RCC 7860 (cell line): ENCODE measurements around the gene KCNIP3.
"Not testable (repeated sequence)": the region's sequence is repeated elsewhere in the genome, so short reads cannot be mapped to it uniquely, and the experiment has no call there.

Source experiments
- DNase-seq: peaks from one replicate; pipeline ENCODE4 v3.0.0-alpha.2; 2015; ENCODE audit warnings: low spot score
- FAIRE-seq: peaks from 2 replicates; lab custom pipeline; 2012; peaks lifted over from hg19 to GRCh38; lab: Jason Lieb, UNC

The KCNIP3 gene

DNA sequence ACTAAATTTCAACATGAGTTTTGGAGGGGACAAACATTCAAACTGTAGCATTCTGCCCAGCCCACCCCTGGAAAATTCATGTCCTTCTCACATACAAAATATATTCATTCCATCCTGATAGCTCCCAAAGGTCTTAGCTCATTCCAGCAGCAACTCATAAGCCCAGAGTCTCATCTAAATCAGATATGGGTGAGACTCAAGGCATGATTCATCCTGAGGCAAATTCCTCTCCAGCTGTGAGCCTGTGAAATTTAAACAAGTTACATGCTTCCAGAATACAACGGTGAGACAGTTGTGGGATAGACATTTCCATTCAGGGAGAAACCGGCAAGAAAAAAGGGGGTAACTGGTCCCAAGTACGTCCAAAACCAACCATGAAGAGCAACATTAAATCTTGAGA lies 61.9 kb downstream of the KCNIP3 start:
- FAIRE-seq (no peak), DNase-seq (no peak)

DNA sequence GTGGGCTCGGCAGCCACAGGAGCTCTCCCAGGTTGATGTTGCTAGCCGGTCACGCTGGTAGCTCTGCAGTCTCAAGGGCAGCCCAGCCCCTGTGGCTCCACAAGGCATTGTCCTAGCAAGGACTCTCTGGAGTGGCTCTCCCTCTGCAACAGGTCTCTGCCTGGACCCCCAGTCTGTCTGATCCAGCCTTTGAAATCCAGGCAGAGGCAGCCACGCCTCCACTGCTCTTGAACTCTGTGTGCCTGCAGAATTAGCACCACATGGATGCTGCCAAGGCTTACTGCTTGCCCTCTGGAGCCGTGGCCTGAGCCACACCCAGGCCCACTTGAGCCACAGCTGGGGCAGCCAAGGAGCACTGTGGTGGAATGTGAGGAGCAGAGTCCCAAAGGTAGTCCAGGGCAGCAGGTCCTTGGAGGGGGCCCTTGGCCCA lies 62.4 kb downstream of the KCNIP3 start:
- no peak for DNase-seq
- no peak for FAIRE-seq

DNA sequence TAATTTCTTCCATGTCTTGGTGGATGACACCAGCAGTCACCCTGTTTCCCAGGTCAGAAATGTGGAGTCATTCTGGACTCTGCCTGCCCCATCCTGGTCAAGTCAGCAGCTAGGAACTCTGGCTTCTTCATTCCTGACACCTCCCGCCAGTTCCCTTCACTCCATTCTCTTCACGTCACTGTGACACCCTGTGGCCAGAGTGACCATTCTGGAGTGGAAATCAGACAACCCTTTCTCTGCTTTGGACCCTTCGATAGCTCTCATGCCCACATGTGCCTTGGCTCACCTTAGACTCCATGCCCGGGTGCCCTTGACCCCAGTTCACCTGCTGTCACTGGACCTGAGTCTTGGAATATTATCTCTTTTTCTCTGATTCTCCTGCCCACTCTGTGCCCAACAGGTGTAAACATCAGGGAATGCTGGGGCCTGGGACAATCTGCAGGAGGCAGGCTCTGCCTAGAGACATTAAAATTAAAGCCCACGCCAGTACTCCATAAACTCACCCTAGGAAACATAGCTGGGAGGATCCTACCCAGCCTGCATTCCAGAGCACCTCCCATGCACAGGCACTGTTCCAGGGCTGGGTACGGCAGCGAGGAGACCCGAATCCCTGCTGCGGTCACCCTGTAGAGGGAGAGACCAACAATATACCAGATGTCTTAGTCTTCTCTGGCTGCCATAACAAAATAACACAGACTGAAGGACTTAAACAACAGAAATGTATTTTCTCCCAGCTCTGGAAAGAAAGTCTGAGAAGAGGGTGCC lies 64.3 kb downstream of the KCNIP3 start:
- no peak for FAIRE-seq

DNA sequence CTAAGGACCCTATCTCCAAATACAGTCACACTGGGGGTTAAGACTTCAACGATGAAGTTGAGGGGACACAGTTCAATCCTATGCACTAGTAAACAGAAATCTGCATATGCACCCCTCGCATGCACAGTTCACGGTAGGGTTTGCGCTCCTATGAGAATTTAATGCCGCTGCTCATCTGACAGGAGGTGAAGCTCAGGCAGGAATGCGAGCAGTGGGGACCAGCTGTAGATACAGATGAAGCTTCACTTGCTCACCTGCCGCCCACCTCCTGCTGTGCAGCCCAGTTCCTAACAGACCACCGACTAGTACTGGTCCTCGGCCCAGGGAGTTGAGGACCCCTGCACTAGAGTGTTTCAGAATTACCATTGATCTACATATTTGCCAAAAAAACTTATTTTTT lies 65.3 kb downstream of the KCNIP3 start:
- FAIRE-seq (no peak), DNase-seq (no peak)

More for the DNA sequence above, 64.3 kb downstream of the KCNIP3 start:
- no peak for DNase-seq

DNA sequence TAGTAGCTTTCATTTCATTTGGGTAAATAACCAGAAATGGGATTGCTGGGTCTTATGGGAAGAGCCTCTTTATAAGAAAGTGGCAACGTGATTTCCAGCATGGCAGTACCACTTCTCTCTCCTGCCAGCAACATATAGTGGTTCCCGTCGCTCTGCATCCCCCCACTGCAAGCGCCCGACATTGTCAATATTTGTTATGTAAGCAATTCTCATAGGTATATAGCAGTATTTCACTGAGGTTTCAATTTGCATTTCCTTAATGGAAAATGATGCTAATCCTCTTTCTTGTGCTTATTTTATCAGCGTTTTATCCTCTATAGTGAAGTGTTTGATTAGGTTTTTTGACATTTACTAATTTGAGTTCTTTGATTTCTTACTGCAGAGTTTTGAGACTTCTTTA lies 69.4 kb downstream of the KCNIP3 start:
- FAIRE-seq (no peak), DNase-seq (no peak)

DNA sequence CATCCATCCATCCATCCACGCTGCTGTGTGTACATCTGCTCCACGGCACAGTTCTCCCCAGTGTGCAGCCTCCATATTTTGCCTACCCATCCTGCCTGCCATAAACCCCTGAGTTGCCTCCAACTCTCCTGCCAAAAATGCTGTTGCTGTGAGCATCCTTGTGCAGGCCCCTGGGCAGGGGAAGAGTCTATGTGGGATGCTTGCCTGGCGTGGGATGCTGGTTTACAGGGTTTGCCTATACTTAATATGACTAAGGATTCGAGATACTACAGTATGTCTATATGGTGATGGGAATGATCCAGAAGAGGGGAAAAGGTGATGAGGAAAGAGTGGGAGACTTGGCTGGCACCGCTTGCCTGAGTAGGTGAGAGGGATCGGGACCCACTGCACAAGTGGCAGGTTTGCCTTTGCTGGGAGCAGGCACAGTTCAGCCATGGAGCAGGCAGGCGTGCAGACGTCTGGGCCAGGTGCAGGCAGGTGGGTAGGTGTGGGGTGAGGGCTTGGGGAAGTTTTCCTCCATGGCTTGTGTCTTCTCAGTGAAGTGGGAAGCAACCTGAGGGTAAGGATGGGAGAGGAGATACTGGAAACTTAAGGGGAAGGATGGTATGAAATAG lies 75.2 kb downstream of the KCNIP3 start:
- no peak for FAIRE-seq
- DNase-seq: no peak

DNA sequence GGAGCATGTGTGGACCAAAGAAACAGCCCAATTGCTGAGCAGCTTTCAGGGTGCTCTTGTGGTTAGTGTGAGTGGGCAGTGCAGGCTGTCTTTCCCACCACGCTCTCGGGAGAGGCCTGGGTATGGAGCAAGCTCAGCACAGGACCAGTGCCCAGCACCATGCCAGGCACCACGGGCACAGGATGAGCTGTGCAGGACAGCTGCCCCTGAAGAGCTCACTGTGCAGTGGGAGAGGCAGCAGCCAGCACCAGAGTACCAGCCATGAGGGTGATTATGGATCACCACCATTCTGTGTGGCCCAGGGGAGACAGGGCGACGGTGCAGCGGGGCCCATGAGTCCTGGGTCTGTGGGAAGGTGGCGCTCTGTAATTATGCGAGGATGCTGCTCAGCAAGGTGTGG lies 75.7 kb downstream of the KCNIP3 start:
- FAIRE-seq: no peak
- no peak for DNase-seq

DNA sequence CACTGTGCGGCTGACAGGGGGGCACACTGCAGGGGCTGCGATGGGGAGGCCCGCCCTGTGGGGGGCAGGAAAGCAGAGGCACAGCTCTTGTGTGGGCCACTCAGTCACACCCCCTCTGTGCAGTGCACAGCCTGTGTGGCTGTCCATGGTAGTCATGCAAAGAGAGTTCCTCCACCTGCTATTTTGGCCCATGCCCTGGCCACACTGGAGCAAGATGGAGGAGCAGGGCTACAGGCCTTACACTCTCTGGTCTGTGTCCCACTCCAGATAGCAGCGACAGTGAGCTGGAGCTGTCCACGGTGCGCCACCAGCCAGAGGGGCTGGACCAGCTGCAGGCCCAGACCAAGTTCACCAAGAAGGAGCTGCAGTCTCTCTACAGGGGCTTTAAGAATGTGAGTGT lies 76.9 kb downstream of the KCNIP3 start:
- DNase-seq (no peak), FAIRE-seq (no peak)

DNA sequence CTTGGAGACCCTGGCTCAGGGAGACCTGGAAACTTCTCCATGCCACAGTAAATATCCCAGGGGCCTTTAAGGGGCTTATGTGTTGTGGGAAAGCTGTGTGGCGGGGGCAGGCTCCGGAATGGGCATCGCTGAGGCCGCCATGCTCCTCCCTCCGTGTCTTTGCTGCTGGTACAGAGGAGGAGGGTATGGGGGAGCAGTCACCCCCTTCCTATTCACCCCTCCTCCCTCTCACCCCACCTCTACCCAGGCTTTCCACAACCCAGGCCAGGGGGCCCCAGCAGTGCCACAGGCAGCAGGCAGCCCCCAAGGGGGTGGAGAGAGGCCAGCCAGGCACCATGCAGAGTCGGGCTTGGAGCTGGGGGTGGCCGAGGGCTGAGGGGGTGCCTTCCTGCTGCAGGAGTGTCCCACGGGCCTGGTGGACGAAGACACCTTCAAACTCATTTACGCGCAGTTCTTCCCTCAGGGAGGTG lies 77.3 kb downstream of the KCNIP3 start:
- FAIRE-seq (no peak), DNase-seq (no peak)

DNA sequence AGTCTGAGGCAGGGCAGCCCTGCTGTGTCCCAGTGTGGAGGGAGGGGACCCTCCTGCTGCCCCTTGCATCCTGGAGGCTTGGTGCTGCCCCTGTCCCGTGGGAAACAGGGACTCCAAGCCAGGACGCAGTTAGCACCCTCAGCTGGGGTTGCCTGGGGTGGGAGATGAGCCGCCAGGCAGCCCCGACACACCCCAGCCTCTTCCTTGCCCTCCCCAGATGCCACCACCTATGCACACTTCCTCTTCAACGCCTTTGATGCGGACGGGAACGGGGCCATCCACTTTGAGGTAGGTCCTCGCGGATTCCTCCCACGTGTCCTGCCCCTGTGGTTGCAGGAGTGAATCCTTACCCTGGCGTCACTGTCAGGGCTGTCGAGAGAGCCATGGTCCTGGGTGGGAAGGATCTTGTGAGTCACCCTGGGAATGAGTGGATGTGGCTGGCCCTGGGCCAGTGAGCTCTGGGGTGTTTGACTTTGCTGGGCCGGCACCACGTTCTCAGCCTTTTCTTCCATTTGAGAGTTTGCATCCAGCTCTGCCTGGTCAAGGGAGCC lies 77.8 kb downstream of the KCNIP3 start:
- FAIRE-seq: no peak
- no peak for DNase-seq

DNA sequence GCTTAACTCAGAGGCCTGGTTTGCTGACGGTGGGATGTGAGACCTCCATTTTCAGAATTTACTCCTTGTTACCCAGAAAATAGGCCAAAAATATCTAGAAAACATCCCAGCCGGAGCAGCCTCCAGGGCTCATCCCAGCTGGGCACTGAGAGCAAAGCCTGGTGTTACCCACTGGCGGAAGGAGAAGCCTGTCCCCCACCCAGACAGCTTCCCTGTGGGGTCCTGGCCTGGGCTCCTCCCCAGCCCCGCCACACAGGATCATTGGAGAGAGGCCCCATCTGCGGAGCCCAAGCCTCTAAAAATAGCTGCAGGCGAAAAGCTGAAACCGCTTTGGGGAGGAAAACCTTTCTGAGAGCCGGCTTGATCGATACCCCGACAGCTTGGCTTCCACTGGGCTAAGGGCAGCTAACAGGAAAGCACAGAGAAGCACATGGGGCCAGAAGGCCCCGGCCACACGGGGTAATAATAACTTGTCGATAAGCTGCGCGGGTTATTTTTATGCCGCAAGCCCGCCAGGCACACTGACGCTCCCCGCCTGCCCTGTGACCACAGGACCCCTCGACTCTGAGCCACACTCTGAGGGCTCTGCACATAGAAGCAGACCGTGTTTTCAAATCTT lies 78.5 kb downstream of the KCNIP3 start:
- no peak for DNase-seq
- no peak for FAIRE-seq

DNA sequence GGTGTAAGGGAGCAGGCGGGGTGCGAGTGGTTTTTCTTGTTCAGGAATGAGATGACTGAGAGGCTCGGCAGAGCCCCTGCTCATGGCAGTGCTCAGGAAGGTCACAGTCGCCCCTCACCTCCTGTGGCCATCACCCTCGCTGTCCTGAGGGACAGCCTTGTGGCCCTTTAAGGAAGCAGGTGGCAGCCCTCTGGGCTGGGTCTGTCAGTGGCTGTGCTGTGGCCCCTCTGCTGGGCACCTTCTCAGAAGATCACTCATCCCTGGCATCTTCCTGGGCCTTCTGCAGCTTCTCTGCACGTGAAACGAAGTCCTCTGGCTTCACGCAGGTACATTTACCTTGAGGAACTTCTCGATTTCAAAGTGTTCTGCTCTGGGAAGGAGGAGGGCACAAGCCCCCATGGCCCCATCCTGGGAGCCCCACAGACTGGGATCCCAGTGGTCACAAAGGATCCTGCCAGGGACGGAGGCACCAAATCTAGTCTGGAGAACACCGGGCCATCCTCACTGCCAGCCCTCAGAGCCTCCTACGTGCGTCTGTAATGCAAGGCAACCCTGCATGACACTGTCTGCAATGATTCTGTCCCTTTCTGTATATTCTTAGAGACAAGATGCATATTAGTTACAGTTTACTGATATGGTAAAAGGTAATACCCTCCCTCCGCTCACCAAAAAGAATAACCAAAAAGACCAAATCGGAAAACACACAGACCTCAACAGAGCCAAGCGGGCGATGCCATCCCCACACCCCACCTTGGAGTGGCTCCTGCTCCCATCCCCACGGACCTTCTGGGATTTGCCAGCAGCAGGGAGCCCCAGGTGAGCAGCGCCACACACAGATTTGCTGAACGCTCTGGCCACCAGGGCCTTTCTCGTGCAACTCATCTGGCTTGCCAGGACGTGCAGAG lies 79.4 kb downstream of the KCNIP3 start:
- FAIRE-seq (no peak), DNase-seq (no peak)

DNA sequence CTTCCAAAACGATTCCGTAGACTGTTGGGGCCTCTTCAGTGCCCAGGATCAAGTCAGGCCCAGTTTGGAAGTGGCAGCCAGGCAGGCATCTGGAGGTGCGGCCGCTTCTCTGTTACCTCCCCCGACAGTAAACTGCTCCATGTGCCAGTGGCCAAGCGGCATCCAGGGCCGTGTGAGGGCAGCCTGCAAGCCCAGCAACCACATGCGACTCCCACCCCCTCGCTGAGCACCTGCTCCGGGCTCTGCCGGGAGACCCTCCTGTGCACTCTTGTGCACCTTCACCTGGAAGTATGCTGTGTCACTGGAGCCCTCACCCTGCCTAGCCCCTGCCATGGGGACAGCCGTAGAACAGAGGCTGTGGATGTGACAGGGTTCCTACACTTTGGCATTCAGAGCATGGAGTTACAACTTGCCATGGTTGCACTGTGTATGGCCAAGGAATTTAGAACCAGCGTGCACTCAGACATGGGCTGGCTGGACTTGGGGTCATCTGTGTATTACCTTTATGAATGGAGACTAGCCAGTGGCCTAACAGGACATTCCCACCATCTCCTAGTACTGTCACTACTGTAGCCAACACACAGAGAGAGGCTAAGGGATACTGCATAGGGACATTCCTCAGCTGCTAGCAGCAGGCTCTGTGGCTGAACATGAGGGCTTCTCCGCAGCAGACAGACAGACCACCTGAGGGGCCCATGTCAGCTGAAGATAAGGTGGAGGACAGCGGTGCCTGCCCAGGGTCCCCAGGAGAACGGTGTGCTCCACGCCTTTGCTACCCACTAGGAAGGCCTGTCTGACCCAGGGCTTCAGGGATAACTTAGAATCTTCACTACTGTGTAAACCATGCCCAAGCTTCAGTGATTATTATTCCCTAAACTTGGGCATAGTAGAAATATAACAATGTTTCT lies 80.3 kb downstream of the KCNIP3 start:
- FAIRE-seq: no peak
- no peak for DNase-seq

DNA sequence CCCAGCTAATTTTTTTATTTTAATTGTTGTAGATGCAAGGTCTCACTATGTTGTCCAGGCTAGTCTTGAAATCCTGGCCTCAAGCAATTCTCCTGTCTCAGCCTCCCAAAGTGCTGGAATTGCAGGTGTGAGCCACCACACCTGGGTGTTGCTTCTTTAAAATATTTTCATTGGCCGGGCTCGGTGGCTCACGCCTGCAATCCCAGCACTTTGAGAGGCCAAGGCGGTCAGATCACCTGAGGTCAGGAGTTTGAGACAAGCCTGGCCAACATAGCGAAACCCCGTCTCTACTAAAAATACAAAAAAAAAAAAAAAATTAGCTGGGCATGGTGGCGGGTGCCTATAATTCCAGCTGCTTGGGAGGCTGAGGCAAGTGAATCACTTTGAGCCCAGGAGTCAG lies 81.1 kb downstream of the KCNIP3 start:
- not testable (repeated sequence) for FAIRE-seq, DNase-seq

DNA sequence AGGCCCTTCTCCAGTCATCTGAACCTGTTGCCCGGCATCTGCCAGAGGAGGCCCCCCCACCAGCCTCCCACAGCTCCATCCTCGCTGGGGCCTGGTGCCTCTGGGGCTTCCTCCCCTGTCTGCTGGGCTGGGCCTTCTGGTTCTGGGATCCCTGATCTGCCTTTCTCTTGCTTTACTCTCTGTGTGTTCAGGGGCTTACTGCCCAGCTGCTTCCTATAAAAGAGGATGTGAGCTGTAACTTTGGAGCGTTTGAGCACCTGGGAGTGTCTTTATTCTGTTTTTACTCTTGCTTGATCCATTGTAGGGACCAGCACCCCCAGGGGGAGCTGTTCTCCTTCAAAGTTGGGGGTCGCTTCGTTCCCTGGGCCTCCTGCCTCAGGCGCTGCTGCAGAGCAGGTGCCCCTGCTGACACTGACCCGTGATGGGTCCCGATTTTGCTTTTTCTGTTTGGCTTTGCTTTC lies 82.3 kb downstream of the KCNIP3 start:
- no peak for FAIRE-seq

DNA sequence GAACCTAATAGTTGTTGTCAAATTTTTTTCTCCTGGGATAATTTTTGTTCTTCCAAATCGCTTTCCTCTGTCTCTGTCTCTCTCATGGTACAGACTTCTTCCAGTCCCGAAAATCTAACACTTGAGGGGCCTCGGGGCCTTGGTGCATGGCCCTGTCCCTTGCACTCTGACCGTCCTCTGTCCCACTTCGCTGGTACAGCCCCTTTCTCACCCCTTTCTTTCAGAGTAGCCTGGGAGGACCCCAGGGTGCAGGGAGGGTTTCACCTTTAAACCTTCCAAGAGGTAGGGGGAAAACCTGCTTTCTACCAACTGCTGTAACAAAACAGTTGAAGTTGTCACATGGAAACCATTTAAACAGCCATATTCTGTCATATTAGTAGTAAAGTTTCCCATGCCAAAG lies 83.1 kb downstream of the KCNIP3 start:
- DNase-seq (no peak), FAIRE-seq (no peak)

More for the DNA sequence above, 82.3 kb downstream of the KCNIP3 start:
- no peak for DNase-seq

DNA sequence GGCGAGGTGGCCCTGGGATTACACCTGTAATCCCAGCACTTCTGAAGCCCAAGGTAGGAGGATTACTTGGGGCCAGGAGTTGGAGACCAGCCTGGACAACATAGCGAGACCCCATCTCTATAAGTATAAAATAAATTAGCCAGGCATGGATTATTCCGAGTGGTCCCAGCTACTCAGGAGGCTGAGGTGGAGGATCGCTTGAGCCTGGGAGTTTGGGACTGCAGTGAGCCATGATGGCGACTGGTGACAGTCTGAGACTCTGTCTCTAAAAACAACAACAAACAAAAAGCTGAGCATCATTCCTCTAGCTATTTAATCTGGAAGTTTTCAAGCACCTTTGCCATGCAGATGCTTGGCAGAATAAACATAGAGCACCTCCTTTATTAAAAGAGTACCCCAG lies 83.6 kb downstream of the KCNIP3 start:
- FAIRE-seq (no peak), DNase-seq (no peak)

DNA sequence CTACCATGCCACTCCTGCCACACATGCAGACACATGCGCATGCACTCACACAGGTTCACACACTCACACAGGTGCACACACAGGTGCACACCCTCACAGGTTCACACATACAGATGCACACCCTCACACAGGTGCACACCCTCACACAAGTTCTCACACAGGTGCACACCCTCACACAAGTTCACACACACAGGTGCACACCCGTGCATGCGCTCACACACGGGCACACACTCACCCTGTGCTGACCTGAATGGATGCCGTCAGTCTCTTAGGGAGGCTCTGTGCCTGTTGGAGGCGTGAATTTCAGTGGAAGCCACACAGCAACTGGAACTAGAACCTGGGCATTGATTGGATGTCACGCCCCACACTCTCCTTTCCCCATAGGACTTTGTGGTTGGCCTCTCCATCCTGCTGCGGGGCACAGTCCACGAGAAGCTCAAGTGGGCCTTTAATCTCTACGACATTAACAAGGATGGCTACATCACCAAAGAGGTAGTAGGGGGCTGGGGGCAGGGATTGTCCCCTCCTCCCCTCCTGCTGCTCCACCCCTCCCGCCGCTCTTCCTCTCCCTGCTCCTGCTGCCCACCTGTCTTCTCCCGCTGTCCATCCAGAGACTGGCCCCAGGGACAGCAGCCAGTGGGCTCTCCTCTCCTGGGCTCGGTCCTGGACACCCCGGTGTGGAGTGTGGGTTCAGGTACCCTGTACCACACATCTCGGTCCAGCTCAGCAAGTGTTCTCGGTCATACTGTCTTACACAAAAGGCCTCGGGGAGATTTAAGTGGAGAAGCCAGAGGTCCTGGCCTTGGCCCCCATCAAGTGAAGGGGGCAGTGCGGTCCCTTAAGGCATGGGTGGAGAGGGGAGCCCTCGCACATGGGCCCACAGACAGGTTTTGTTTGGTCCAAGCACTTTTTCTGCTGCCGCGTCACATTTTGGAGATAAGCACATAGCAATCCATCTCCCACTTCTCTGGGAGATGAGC lies 84.4 kb downstream of the KCNIP3 start:
- DNase-seq: no peak
- FAIRE-seq: no peak
